Erythroblast (primary cell): ENCODE measurements around the gene C10orf62.

Source experiments
- GATA1 ChIP-seq: IDR thresholded peaks from 2 replicates; pipeline ENCODE4 v1.6.1; 2011; ENCODE audit warnings: low read depth, mild to moderate bottlenecking, control low read depth, low read length, moderate library complexity
- POLR2A ChIP-seq: IDR thresholded peaks from 2 replicates; pipeline ENCODE4 v1.6.1; 2011; ENCODE audit warnings: mild to moderate bottlenecking, low read length

DNA sequence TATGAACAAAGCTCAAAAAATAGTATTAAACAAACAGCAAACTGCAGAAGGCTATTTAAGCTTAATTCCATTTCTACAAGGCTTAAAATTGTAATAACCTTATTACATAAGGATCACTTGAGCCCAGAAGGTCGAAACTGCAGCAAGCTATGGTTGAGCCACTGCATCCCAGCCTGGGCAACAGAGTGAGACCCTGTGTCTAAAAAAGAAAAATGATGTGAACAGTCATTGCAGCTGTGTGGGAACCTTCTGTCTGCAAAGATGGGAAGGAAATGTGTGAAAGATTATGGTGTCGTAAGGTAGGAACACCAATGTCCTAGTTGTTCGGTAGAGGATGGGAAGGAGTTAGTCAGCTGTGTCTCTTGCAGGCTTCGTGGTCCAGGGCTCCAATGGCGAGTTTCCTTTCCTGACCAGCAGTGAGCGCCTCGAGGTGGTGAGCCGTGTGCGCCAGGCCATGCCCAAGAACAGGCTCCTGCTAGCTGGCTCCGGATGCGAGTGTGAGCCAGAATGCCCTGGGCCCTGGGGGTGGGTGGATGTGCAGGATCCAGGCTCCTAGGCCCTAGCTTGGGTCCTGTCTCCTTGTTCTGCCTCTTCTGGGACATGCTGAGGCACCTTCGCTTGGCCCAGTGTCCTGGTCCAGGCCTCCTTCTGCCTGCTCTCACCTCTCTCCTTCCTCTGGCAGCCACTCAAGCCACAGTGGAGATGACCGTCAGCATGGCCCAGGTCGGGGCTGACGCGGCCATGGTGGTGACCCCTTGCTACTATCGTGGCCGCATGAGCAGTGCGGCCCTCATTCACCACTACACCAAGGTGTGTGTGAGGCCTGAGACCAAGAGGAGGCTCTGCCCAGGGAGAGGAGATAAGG is 9.1 kb downstream of the C10orf62 start:
- no peak for TF ChIP-seq POLR2A
- TF ChIP-seq GATA1 = no peak
